Fibroblast of villous mesenchyme (primary cell): ENCODE data around the gene CYB5R3. TPM values are rescaled to one million over a fixed set of nuclear protein-coding genes. Genes with fewer than 3 reads are reported as not detected.

Experiments
- DNase-seq: peaks from one replicate; pipeline ENCODE4 v3.0.0-alpha.2; 2010; ENCODE audit warnings: low read depth
- H3K4me3 ChIP-seq: 2 replicates; pipeline ENCODE4 v1.5.1; 2011; ENCODE audit warnings: low read depth, mild to moderate bottlenecking, low read length
- CTCF ChIP-seq: IDR thresholded peaks from 2 replicates; pipeline ENCODE4 v1.5.1; 2012; ENCODE audit warnings: low read depth, mild to moderate bottlenecking, low read length; ENCODE audit not compliant: insufficient read depth
- total RNA-seq: library from RNA; depleted of rRNA; stranded (reverse); fragments of >200 nt; gene quantifications from 2 replicates; pipeline ENCODE4 v1.2.3, GENCODE V29; 2012

CYB5R3 gene
- total RNA-seq, 1 donor = 57.9 TPM

- peak; percentile 99 for DNase-seq
Measured at GRCh38 chr22:42615092-42615859, 33.9 kb downstream of the CYB5R3 start.

GRCh38 chr22:42614312-42615091 is 34.7 kb downstream of the CYB5R3 start, which contains the start of gene POLDIP3:
Gene POLDIP3 (minus strand): TSS chr22:42614883. CDS start chr22:42614857, 26 bp downstream.
- H3K4me3 ChIP-seq = peak within 1 kb of the TSS; percentile 86
- no peak for TF ChIP-seq CTCF
- DNase-seq = peak; percentile 99

More at GRCh38 chr22:42615092-42615859, 33.9 kb downstream of the CYB5R3 start:
- H3K4me3 ChIP-seq = peak overlapping the region; percentile 86
- TF ChIP-seq CTCF = no peak

- H3K4me3 ChIP-seq = peak overlapping the region; percentile 86
- DNase-seq = peak; percentile 40
- TF ChIP-seq CTCF = no peak
Measured at GRCh38 chr22:42613872-42614301, 35.3 kb downstream of the CYB5R3 start.

- TF ChIP-seq CTCF = no peak
- no peak overlapping the region for H3K4me3 ChIP-seq
Measured at GRCh38 chr22:42612336-42612735, 36.9 kb downstream of the CYB5R3 start.

GRCh38 chr22:42611051-42611450 is 38.1 kb downstream of the CYB5R3 start:
- TF ChIP-seq CTCF = no peak
- peak; percentile 41 for DNase-seq
- H3K4me3 ChIP-seq = no peak overlapping the region

More at GRCh38 chr22:42612336-42612735, 36.9 kb downstream of the CYB5R3 start:
- DNase-seq = no peak

GRCh38 chr22:42610186-42610585 is 39.0 kb downstream of the CYB5R3 start:
- no peak overlapping the region for H3K4me3 ChIP-seq
- no peak for TF ChIP-seq CTCF
- peak; percentile 49 for DNase-seq
